T-helper 2 cell treated with Interferon-gamma antibody and Interleukin-4, amounts not matched to agents 100 ng/mL and 5 ng/mL, for 36 hours (primary cell): Measurements from ENCODE around the gene ERC2. TPM values are rescaled to one million over a fixed set of nuclear protein-coding genes. Genes with fewer than 3 reads are reported as not detected.

Experiments
- intact Hi-C: fragments of 100-400 bp; cut with micrococcal nuclease; formaldehyde crosslinking; loops from one replicate; pipeline ENCODE4 v1.15.1; 2023
- total RNA-seq: library from RNA; stranded (reverse); gene quantifications from 2 replicates; pipeline ENCODE4 v1.2.3, GENCODE V29; 2022

The ERC2 gene
- total RNA-seq, 1 donor from 2014 or later, result 0.20 TPM

DNA sequence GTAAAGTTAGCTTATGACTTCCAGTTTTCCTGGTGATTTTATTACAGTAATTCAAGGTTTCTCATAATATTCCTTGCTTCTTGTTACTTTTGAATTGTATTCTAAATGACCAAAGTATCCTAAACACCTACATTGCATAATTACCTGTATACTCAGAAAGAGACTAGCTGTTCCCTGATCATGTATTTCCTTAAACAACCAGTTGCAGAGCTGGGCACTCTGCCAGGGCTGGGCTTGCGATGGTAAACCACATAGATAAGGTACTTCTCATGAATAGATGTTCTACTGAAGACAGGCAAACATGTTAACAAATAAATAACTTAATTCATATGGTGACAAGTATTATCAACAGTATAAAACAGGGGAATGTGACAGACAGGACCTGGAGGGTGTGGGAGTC, 838.8 kb downstream of the ERC2 start:
- intact Hi-C loops, result no loop called here

- intact Hi-C loops, result no loop called here
Observed at GRCh38 chr3:55626279-55626665, 842.0 kb downstream of the ERC2 start.

GRCh38 chr3:55624238-55624637, 844.0 kb downstream of the ERC2 start:
- intact Hi-C loops, result no loop called here

- intact Hi-C loops, result no loop called here
Observed at GRCh38 chr3:55623786-55624185, 844.5 kb downstream of the ERC2 start.

GRCh38 chr3:55622733-55623132, 845.5 kb downstream of the ERC2 start:
- intact Hi-C loops, result no loop called here

DNA sequence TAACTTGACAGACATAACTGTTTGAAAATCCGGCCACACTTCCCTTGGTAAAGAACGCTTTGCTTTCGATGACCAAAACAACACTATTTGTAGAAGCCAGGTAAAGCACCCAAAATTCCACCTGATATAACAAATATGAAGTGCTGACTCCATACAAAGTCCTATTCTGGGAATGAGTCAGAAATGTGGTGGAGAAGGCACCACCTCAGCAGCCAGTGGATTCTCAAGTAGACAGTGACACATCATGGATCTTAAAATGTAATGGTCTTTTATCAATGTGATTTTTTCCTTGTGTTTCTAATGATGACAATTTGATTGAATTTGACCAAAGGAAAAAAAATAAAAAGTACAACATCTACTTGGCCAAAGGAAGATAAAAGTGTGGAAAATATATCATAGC, 846.2 kb downstream of the ERC2 start:
- intact Hi-C loops, result no loop called here

- intact Hi-C loops, result no loop called here
Observed at GRCh38 chr3:55621648-55622047, 846.6 kb downstream of the ERC2 start.

- intact Hi-C loops, result no loop called here
Observed at GRCh38 chr3:55621026-55621422, 847.2 kb downstream of the ERC2 start.

- intact Hi-C loops, result no loop called here
Observed at GRCh38 chr3:55620351-55621025, 847.8 kb downstream of the ERC2 start.

DNA sequence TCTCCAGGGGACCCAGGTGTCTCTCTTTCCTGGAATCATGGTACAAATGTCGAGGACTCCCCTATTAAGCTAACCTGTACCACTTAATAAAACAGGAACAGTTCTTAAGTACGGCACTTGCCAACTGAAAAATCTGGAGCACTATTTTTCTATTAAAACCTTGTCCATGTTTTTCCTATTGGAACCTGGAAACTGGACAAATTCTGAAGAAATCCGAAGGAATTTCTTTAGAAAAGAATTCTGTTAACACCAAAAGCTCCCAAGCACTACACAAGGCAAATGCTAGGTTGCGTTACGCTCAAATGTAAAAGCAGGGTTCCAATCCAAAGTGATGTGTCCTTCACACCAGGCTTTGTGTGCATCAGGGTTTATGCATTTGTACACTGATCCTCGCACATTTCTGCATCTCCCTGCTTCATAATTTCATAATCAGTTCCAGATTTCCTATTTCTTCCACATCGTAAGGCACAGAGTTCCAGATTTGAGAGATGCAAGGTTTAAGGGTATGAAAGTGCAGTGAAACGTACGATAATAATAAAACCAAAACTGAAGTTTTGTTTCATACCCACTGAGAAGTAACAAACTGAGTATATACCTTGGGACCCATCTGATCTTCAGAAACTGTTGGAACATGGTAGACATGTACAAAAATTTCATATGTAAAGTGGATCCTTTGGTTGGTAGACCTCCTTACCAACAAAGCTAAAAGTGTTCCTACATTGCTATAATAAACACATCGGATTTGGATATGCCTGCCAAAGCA, 849.0 kb downstream of the ERC2 start:
- intact Hi-C loops, result no loop called here

GRCh38 chr3:55617385-55617784, 850.9 kb downstream of the ERC2 start:
- intact Hi-C loops, result no loop called here

GRCh38 chr3:55616803-55617202, 851.5 kb downstream of the ERC2 start:
- intact Hi-C loops, result no loop called here

DNA sequence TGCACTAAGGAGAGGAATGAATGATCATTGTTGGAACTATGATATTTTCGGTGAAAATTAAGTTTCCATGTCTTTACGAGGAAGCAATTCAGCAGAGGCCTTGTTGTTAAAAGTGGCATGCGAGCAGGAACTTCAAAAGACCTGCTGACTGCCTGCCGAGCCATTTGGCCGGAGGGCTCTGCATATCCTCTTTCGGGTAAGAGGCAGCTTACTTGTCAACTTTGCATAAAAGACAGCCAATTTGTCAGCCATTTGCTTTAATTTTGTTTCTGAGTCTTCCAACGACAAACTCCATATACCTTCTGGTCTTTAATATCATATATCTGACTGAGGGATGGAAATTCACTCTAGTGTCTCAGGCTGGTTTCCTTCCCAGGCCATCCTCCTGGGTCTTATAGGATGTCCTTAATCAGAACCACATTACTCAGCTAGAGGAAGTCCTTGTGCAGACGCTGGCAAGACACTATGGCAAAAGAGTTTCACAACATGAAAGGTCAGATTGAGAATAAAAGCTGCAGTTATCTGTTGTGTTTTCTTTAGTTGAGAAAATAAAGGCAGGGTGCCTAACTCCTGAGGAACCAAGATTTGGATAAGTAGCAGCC, 852.5 kb downstream of the ERC2 start:
- intact Hi-C loops, result no loop called here

- intact Hi-C loops, result no loop called here
Observed at GRCh38 chr3:55615039-55615693, 853.1 kb downstream of the ERC2 start.

- intact Hi-C loops, result no loop called here
Observed at GRCh38 chr3:55611121-55611520, 857.1 kb downstream of the ERC2 start.

GRCh38 chr3:55609230-55609827, 858.9 kb downstream of the ERC2 start:
- intact Hi-C loops, result no loop called here

DNA sequence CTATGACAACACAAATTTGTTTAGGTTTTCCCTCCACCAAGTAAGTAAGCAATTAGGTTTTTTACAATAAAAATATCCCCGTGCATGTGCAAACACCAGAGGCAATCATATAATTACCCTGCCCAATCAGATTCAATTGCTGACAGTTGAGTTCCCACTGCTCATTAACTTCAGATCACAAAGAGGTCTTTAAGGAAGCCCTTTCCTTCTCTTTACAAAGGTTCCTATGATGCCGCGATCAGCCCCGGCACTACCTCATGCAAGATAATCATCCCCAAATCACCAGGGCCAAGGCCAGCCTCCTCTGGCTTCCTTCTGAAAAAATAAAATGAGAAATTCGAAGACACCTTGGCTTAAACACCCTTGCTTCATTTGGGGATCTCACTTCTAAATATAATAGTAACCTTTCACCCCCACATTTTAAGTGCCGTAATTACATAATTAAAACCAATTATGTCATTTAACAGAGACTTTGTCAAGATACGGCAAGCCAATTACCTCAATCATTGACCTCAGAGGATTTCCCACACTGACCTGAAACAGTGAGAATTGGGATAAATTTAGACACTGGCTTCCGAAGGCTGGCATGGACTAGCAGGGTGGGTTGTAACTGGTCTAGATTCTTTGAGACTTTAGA, 859.8 kb downstream of the ERC2 start:
- intact Hi-C loops, result no loop called here

GRCh38 chr3:55607844-55608243, 860.4 kb downstream of the ERC2 start:
- intact Hi-C loops, result no loop called here

- intact Hi-C loops, result no loop called here
Observed at GRCh38 chr3:55607175-55607574, 861.1 kb downstream of the ERC2 start.

DNA sequence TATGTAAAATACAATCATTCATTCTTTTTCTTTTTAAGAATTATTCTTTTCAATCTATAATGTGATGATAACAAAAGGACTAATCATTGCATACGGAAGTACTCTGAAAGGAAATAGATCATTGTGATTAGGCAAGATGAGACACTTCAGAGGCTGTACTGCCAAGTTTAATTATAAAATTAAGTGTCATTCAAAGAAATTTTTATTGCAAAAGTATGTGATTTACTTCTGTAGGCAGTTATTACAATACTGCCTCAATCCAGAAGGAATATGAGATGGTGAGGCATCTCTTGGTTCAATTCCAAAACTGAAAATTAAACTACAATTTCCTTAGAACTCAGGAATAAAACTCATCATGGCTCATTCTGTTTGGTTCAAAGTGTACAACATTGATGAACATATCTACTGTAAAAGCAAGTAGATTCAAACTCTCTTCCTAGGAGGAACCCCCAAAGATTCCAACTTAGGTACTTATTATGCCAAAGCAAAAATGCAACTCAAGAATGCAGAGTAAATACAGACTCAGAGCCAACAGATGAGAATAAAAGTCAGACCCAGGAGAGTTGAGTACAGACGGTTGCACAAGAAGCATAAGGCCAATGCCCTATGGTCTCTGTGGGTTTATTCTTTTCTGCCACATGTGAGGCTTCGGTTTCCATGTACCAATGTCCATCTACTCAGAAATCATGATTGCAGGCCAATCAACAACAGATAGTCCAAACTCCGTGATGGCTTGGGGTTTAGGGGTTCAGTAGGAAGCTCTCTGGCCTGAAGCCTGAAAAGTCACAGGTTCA, 862.6 kb downstream of the ERC2 start:
- intact Hi-C loops, result no loop called here
